K562 treated with DMSO at 1 percent for 48 hours (cell line): ENCODE results near the gene VPS25. TPM values are rescaled to one million over a fixed set of nuclear protein-coding genes. Genes with fewer than 3 reads are reported as not detected.

Experiments used
- total RNA-seq: library from RNA; unstranded; fragments of 300-600 nt; gene quantifications from 2 replicates; pipeline ENCODE4 v1.2.3, GENCODE V29; 2022; ENCODE audit warnings: low replicate concordance; ENCODE audit errors: extremely low read depth

Gene VPS25
- total RNA-seq = not detected in 2 replicates

DNA sequence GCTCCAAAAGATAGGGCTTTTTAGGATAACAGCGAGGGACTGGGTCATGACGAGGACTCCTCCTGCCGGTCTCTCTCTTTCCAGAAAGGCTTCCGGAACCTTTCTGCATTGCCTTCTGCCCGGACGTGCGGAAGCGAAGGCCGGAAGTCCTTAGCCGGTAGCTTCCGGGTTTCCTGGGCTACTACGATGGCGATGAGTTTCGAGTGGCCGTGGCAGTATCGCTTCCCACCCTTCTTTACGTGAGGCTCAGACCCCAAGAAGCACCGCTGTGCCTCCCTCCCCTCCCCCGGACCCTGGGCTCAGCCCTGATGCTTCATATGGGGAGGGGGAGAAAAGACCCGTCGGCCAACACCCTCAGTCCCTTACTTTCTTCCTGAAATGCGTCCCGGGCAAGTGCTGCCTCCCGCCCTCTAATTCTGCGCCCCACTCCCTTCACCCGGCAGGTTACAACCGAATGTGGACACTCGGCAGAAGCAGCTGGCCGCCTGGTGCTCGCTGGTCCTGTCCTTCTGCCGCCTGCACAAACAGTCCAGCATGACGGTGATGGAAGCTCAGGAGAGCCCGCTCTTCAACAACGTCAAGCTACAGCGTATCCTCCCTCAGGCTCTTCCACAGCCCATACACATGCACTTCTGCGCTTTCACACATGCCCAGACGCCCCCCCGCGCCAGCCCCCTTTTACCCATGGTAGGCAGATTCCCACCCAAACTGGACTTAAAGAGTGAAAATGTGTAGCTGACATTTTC lies at the start of gene VPS25:
Gene VPS25, plus strand, starts transcription at position 160 of the 746 bp plus-strand sequence. Its CDS starts 27 bp downstream, at position 187.

DNA sequence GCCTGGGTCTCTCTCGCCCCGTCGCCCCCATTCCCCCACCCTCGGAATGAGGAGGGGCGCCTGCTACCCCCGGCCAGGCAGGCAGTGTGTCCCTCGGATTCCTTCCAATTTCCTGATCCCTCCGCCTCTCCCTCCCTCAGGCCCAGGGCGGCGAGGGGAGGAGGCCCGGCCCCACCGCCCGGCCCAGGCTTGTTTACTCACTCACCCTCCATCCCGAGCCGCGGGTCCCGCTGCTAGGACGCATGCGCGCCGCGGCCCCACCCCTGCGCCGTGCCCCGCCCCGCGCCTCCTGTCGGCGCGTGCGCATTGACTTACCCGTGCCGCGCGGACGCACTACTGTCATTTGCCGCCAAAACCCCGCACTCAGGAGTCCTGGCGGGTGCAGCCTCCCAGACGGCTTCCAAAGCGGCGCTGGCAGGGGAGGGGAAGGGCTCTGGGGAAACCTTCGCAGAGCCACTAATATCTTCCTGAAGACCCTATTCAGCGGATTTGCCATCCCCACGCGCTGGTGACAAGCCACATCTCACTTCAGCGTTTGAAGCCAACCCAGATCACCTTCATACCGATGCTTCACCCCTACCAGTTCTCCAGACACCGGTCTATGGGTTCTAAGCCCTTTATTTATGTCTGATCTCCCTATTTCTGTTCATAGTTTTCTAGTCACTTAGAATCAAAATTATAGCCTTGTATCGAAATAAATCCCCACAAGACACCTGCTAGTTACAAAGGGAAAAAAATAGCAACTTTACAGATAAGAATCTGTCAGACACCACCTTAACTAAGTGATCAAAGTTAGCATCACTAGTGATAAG lies 28.2 kb upstream of the VPS25 start, which contains the start of gene EZH1:
Gene EZH1, minus strand, starts transcription at position 235 of the 812 bp plus-strand sequence. CDS start 16,099 bp downstream, outside the sequence.

DNA sequence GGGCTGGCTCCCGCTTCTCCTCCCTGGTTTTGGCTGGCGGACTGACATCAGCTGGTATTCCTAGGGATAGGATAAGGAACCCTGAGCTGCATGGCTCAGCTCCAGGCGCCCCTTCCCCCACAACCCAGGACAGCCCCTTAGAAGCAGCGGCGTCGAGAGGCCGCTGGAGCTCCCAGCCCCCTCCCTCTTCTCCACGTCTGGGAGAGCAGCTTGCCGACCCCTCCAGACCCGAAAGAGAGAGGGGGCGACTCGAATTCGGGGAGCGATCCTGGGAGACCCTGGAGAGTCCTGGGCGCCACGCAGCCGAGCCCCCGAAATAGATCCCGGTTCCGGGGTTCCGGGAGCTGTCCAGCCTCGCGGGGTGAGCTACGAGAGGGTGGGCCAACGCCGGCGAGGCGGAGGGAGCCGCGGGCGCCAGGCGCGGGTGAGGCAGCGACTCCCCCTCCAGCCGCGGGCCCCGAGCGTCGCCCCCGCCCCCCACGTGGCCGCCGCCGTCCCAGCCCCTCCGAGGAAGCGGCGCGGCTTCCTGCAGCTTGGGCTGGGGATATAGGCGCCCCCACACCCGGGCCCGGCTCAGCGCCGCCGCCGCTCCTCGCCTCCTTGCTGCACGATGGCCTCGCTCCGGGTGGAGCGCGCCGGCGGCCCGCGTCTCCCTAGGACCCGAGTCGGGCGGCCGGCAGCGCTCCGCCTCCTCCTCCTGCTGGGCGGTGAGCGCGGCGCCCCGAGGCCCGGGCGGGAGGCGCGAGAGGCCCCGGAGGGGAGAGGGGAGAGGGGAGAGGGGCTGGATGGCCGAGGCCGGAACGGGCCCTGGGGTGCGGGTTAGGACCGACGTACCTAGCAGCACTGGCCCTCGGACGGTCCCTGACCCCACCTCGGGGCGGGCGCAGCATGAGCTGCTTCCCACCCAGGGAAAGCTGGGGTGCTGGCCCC lies 12.3 kb upstream of the VPS25 start, which contains the start of gene RAMP2:
Gene RAMP2, plus strand, starts transcription at position 576 of the 930 bp plus-strand sequence. Its CDS starts 35 bp downstream, at position 611.

DNA sequence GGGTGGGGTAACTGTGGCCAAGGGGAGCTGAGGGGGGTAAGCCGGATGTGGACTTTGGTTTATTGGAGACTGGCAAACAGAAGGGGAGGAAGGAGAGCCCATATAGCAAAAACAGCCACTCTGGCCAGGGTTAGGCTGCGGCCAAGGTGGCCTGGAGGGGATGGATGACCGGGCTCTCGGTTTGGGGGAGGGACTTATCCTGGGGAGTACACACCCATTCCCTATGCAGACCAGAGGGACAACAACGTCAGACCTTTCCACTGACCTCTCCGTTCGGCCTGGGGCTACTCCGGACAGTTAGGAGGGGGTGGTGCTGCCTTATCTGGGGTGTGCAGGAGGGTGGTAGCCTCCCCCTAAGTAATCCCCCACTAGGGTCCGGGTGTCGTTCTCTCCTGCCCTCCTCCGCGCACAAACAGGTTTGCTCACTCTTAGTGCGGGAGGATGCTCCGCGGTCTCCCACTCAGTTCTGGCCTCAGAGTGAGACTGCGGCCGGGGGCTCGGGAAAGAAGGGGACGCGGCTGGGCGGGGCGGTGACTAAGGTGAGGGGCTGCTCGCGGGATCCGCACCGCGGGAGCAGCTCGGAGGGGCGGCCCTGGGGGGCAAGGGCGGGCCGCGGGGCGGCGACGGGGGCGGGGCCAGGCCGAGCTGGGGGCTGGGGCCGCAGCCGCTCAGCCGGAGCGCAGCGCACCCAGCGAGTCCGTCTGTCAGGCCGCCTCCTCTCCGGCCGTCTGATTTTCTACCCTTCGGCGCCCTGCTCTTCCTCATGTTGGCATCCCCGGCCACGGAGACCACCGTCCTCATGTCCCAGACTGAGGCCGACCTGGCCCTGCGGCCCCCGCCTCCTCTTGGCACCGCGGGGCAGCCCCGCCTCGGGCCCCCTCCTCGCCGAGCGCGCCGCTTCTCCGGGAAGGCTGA lies 6.9 kb downstream of the VPS25 start, which contains the start of gene WNK4:
Gene WNK4, plus strand, starts transcription at position 675 of the 915 bp plus-strand sequence. Its CDS starts 89 bp downstream, at position 764.

DNA sequence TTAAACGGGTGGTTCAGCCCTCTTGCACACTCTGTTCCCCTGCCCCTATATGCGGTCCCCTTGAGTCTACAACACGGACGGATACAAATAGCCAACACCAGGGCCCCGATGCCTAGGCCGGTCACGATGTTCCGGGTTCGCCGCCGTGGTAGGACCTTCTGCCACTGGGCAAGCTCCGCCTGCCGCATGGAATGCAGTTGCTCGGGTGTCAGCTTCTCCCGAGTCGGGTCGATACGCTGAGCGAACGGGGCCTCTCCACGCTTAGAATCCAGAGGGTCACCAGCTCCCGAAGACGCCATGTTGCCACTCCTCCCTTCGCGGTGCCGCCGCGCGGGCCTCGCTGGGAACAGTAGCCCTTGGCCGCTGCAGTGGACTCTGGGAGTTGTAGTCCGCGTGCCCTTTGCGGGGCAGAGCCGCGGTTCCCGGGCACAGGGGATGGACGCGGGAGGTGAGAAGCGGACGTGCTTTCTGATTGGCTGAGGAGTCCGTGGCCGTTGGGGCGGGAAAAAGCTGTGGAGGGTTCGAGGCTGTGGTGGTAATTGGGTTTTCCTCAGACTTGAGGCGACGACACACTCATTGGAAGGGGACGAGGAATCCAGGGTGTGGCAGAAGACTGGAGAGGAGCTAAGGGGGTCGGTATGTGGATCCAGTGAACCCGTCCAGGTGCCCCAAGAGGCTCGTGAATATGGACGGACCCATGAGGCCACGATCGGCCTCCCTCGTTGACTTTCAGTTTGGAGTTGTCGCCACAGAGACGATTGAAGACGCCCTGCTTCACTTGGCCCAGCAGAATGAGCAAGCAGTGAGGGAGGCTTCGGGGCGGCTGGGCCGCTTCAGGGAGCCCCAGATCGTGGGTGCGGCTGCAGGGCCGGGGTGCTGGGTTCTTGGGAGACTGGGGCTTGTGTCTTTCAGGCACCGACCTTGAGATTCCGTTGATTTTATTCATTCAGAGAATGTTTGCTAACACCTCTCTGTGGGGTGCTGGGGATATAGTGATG lies 25.4 kb downstream of the VPS25 start, which contains the start of the genes CNTD1 and COA3:
Gene CNTD1, plus strand, starts transcription at position 479 of the 998 bp plus-strand sequence. Its CDS starts 207 bp downstream, at position 686.
Gene COA3, minus strand, starts transcription at position 322 of the 998 bp plus-strand sequence. Its CDS starts 23 bp downstream, at position 299.

Other genes with a start within 250 kb of the VPS25 start
- gene NAGLU, start 237.2 kb upstream of the VPS25 start, total RNA-seq = not detected in 2 replicates
- not detected in 2 replicates for gene HSD17B1, start 220.5 kb upstream of the VPS25 start, total RNA-seq
- gene COASY, start 211.3 kb upstream of the VPS25 start, total RNA-seq = not detected in 2 replicates
- gene MLX, start 206.3 kb upstream of the VPS25 start, total RNA-seq = not detected in 2 replicates
- not detected in 2 replicates for gene PSMC3IP, start 195.7 kb upstream of the VPS25 start, total RNA-seq
- not detected in 2 replicates for gene RETREG3, start 164.1 kb upstream of the VPS25 start, total RNA-seq
- not detected in 2 replicates for gene TUBG1, start 163.8 kb upstream of the VPS25 start, total RNA-seq
- gene TUBG2, start 114.2 kb upstream of the VPS25 start, total RNA-seq = not detected in 2 replicates
- not detected in 2 replicates for gene PLEKHH3, start 96.5 kb upstream of the VPS25 start, total RNA-seq
- not detected in 2 replicates for gene CCR10, start 91.6 kb upstream of the VPS25 start, total RNA-seq
- gene CNTNAP1, start 90.9 kb upstream of the VPS25 start, total RNA-seq = not detected in 2 replicates
- not detected in 2 replicates for gene EZH1, start 28.4 kb upstream of the VPS25 start, total RNA-seq
- not detected in 2 replicates for gene RAMP2, start 12.2 kb upstream of the VPS25 start, total RNA-seq
- gene WNK4, start 7.2 kb downstream of the VPS25 start, total RNA-seq = not detected in 2 replicates
- not detected in 2 replicates for gene COA3, start 25.3 kb downstream of the VPS25 start, total RNA-seq
- not detected in 2 replicates for gene CNTD1, start 25.4 kb downstream of the VPS25 start, total RNA-seq
- gene BECN1, start 50.8 kb downstream of the VPS25 start, total RNA-seq = not detected in 2 replicates
- not detected in 2 replicates for gene PSME3, start 59.9 kb downstream of the VPS25 start, total RNA-seq
- gene AOC2, start 71.1 kb downstream of the VPS25 start, total RNA-seq = not detected in 2 replicates
- gene AOC3, start 77.8 kb downstream of the VPS25 start, total RNA-seq = not detected in 2 replicates
- gene G6PC1, start 127.3 kb downstream of the VPS25 start, total RNA-seq = not detected in 2 replicates
- gene AARSD1, start 191.0 kb downstream of the VPS25 start, total RNA-seq = not detected in 2 replicates
- gene PTGES3L, start 206.6 kb downstream of the VPS25 start, total RNA-seq = not detected in 2 replicates
- gene RUNDC1, start 207.1 kb downstream of the VPS25 start, total RNA-seq = not detected in 2 replicates
- 4,701 TPM in 1 of 2 replicates, not detected in the other for gene RPL27, start 225.0 kb downstream of the VPS25 start, total RNA-seq
- gene IFI35, start 233.3 kb downstream of the VPS25 start, total RNA-seq = not detected in 2 replicates
- 286 TPM in 1 of 2 replicates, not detected in the other for gene VAT1, start 248.9 kb downstream of the VPS25 start, total RNA-seq